Measurements from ENCODE around the gene B4GALT5. TPM values are rescaled to one million over a fixed set of nuclear protein-coding genes. Genes with fewer than 3 reads are reported as not detected.
A peak's percentile ranks its signal among the peaks of the same experiment; 100 is the strongest.

The B4GALT5 gene
- total and polyA plus RNA-seq, 12 donors: 14.2 to 137 (median 69.1) TPM

DNA sequence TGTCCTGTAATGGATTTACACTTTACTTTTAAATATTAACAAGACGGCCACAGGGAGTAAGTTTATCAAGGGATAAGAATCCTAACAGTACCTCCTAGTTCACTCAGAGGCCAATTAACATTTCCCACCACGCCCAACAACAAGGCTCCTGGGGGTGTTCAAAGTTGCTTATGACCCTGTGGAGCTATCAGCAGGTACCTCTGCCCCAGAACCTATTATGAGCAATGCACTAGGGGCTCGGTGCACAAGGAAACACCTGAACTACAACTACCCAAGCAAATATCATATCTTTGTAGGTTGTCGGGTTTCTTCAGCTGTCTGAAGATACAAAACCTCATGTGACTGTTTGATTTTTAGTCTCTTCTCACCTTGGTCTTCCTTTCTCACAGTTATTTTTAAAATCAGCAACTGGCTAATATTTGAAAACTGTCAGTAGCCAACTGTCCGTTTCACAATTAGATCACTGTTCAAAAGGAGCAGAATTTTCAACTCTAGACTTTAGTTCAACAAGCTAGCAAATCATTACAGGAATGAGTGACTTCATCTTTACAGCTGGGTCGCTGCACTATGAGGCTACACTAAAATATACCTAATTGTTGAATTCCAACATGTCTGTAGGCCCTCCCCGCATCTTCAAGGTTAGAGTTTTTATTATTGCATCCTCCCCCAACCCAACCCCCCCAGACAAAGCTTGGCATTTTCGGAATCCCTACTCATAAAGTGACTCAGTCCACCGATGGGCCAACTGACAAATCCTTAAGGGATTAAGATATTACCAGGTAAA lies 38.1 kb downstream of the B4GALT5 start:
- Histone ChIP-seq H3K36me3 (replicated peaks in 1 of 2) (no peaks in the 10 kb centered on the region), H3K4me1 (replicated peaks in 1 of 2) (peaks cover 69 to 95% of the 10 kb centered on the region in 2 donors), H3K27me3 (no peaks in the 10 kb centered on the region), H3K9me3 (replicated peaks in 1 of 3) (no peaks in the 10 kb centered on the region), H3K4me3 (no peak overlapping the region), H3K27ac (peak overlapping the region in 4 of 5 donors; percentile 47 to 89 (median 78))
- WGBS, 4 donors: 63 to 75% (median 66%) methylated on average over 9 of the region's 9 CpGs
- intact Hi-C loops (cut with DNase I): no loop called here
- TF ChIP-seq POLR2A (IDR thresholded peaks at IDR 0.05): no peak
- TF ChIP-seq, protein P1, sequence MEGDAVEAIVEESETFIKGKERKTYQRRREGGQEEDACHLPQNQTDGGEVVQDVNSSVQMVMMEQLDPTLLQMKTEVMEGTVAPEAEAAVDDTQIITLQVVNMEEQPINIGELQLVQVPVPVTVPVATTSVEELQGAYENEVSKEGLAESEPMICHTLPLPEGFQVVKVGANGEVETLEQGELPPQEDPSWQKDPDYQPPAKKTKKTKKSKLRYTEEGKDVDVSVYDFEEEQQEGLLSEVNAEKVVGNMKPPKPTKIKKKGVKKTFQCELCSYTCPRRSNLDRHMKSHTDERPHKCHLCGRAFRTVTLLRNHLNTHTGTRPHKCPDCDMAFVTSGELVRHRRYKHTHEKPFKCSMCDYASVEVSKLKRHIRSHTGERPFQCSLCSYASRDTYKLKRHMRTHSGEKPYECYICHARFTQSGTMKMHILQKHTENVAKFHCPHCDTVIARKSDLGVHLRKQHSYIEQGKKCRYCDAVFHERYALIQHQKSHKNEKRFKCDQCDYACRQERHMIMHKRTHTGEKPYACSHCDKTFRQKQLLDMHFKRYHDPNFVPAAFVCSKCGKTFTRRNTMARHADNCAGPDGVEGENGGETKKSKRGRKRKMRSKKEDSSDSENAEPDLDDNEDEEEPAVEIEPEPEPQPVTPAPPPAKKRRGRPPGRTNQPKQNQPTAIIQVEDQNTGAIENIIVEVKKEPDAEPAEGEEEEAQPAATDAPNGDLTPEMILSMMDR (IDR thresholded peaks at IDR 0.05): no peak
- DNase-seq: no peak

DNA sequence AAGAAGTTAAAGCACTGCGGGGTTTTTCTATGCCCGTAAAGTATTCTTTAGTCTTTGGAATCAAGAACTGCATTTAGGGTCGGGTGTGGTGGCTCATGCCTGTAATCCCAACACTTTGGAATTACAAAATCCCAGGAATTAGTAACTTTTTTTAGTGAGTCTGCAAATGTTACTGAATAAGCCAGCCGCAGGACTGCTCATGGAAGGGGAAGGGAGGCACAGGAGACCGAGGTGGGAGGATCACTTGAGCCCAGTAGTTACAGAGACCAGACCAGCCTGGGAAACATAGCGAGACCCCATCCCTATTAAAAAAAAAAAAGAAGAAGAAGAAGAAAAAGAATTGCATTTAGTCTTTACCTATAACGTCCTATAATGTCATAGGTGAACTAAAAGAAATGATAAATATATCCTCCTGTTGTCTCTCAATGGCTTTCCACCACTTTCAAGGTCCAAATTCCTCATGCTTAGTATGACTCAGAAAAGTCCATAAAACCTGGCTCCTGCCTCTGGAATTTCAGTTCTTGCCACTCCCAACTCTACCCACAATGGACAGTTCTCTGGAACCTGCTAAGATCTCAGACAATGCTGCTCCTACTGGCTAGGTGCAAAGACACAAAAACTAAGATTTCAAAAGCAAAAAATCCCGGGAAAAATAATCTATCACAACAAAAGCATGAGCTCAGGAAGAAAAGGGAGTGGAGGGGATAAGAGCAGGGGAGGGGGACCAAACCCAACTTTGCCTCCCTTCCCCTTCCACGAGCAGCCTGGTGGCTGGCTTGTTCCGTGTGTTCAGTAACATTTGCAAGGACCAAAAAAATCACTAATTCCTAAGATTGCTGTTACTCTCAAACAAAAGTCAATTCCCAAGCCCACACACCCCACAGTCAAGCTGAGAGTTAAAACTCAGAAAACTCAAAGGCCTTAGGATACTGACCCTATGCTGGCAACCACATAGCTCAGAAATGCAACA lies 39.0 kb downstream of the B4GALT5 start:
- Histone ChIP-seq H3K27ac (peak overlapping the region in 4 of 5 donors; percentile 47 to 89 (median 78)), H3K36me3 (replicated peaks in 1 of 2) (no peaks in the 10 kb centered on the region), H3K9me3 (replicated peaks in 1 of 3) (no peaks in the 10 kb centered on the region), H3K27me3 (no peaks in the 10 kb centered on the region), H3K4me1 (replicated peaks in 1 of 2) (peaks cover 77 to 95% of the 10 kb centered on the region in 2 donors), H3K4me3 (no peak overlapping the region)
- intact Hi-C loops (cut with DNase I): no loop called here
- no peak for DNase-seq
- 64 to 79% (median 66%) methylated on average over 10 of the region's 10 CpGs for WGBS, 4 donors
- TF ChIP-seq, protein P1 (IDR thresholded peaks at IDR 0.05): peak in 3 of 6 experiments; percentile 6 to 26 (median 19)
- peak in 1 of 2 donors; percentile 25 for TF ChIP-seq POLR2A (IDR thresholded peaks at IDR 0.05)

DNA sequence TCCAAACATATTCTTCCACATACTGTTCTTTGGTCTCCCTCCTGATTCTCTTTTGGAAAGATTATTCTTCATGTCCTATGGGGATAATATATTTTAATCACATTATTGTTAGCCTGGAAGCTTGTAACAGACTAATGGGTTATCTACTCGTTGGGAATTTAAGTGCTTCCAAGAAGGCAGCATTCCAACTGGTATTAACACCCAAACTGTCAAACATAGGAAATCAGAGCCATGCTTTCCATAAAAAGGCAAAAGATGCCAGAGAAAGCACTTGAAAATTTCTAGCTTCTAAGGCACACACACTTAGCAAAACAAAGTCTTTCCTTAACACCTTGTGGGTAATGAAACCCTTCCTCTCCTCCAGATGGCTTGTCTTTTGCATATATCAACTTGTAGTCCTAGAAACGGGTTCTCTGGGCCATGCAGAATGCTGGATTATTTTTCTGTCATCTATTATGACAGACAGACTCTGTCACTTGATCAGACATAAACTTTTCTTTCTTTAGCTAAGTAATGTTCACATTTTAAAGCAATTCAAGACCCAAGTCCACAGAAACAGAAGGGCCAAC lies 41.5 kb downstream of the B4GALT5 start:
- Histone ChIP-seq H3K27me3 (no peaks in the 10 kb centered on the region), H3K4me3 (no peak overlapping the region), H3K9me3 (replicated peaks in 1 of 3) (no peaks in the 10 kb centered on the region), H3K27ac (no peak overlapping the region), H3K36me3 (replicated peaks in 1 of 2) (no peaks in the 10 kb centered on the region), H3K4me1 (replicated peaks in 1 of 2) (peaks cover 63 to 85% of the 10 kb centered on the region in 2 donors)
- WGBS, 4 donors: 36 to 54% (median 42%) methylated on average over 2 of the region's 2 CpGs
- intact Hi-C loops (cut with DNase I): no loop called here
- DNase-seq: no peak
- TF ChIP-seq POLR2A (IDR thresholded peaks at IDR 0.05): no peak
- TF ChIP-seq, protein P1 (IDR thresholded peaks at IDR 0.05): no peak

DNA sequence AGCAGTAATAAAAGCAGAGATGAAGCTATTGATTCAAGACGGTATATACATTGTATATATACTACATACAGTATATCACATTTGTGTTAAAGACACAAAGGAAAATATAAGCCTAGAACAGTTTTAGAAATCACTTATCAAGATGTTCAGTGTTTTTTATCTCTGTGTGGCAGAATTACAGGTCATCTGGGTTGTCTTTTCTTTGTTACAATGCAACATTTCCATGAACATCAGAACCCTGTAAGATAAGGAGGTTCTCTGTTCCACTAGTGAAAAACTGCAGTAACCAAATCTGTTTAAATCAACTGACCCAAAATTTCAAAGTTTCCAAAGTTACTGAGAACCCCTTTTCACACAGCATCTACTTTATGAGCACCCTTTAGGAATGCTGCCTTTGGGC lies 42.2 kb downstream of the B4GALT5 start:
- no peaks in the 10 kb centered on the region for H3K36me3 ChIP-seq (replicated peaks in 1 of 2)
- no peak for DNase-seq
- peaks cover 56 to 85% of the 10 kb centered on the region in 2 donors for H3K4me1 ChIP-seq (replicated peaks in 1 of 2)
- intact Hi-C loops (cut with DNase I): no loop called here
- no peak for TF ChIP-seq POLR2A (IDR thresholded peaks at IDR 0.05)
- TF ChIP-seq, protein P1 (IDR thresholded peaks at IDR 0.05): no peak
- WGBS, 4 donors: 0 to 90% (median 24%) methylated on average over 1 of the region's 1 CpG
- H3K9me3 ChIP-seq (replicated peaks in 1 of 3): no peaks in the 10 kb centered on the region
- H3K27me3 ChIP-seq: no peaks in the 10 kb centered on the region
- H3K4me3 ChIP-seq: no peak overlapping the region
- H3K27ac ChIP-seq: peak overlapping the region in 3 of 5 donors; percentile 2 to 13 (median 4)
